IMR-90 (cell line): Measurements from ENCODE around the gene ADCY9. TPM values are rescaled to one million over a fixed set of nuclear protein-coding genes. Genes with fewer than 3 reads are reported as not detected.

Experiments used
- ATAC-seq: fragments of 200-7000 bp; cut with Tn5 transposase; 2 replicates; pipeline ENCODE4 v1.9.1; 2020; ENCODE audit warnings: low read depth, mild to moderate bottlenecking, moderate library complexity
- BruUV-seq: library from RNA; stranded (reverse); fragments of 400-500 nt; replicated peaks from 2 replicates; lab custom pipeline; 2021; lab: Mats Ljungman, UMichigan
- CTCF ChIA-PET: fragments of 300-600 bp; formaldehyde crosslinking; extraction: SDS; loops from one replicate; lab custom pipeline; 2021; ENCODE audit warnings: antibody characterized with exemption; lab: Yijun Ruan, JAX
- POLR2A ChIA-PET: fragments of 300-600 bp; sonication (Branson Sonifier 250); formaldehyde crosslinking; loops from one replicate; lab custom pipeline; 2022; ENCODE audit warnings: antibody characterized with exemption; ENCODE audit not compliant: unreplicated experiment; lab: Charles Lee
- DNase-seq: peaks from one replicate; pipeline ENCODE4 v3.0.0; 2013
- H2AFZ ChIP-seq: replicated peaks from 2 replicates; pipeline ENCODE3; 2013; ENCODE audit warnings: low read length, mild to moderate bottlenecking; ENCODE audit not compliant: poor library complexity
- H2AK5ac ChIP-seq: 2 replicates; pipeline ENCODE4 v1.6.1; 2013; ENCODE audit warnings: low read depth, low read length, inconsistent platforms
- H2AK9ac ChIP-seq: replicated peaks from 2 replicates; pipeline ENCODE3; 2013; ENCODE audit warnings: mild to moderate bottlenecking, low read depth, low read length, moderate library complexity; ENCODE audit not compliant: poor library complexity
- H2BK120ac ChIP-seq: 2 replicates; pipeline ENCODE4 v1.6.1; 2013; ENCODE audit warnings: low read depth, low read length, inconsistent platforms
- H2BK15ac ChIP-seq: 3 replicates; pipeline ENCODE4 v1.6.1; 2013; ENCODE audit warnings: low read depth, low read length, inconsistent platforms
- H2BK20ac ChIP-seq: 2 replicates; pipeline ENCODE4 v1.6.1; 2013; ENCODE audit warnings: low read depth, mild to moderate bottlenecking, inconsistent platforms, low read length, moderate library complexity
- H2BK5ac ChIP-seq: 2 replicates; pipeline ENCODE4 v1.6.1; 2013; ENCODE audit warnings: mild to moderate bottlenecking, low read depth, low read length, inconsistent platforms; ENCODE audit not compliant: poor library complexity, severe bottlenecking
- H3K14ac ChIP-seq: replicated peaks from 2 replicates; pipeline ENCODE4 v1.6.1; 2013; ENCODE audit warnings: low read depth, low read length, inconsistent platforms
- H3K18ac ChIP-seq: 2 replicates; pipeline ENCODE4 v1.6.1; 2013; ENCODE audit warnings: low read depth, low read length, control low read depth
- H3K23ac ChIP-seq: 2 replicates; pipeline ENCODE4 v1.6.1; 2013; ENCODE audit warnings: low read depth, low read length, inconsistent platforms
- H3K27ac ChIP-seq: 2 replicates; pipeline ENCODE4 v1.5.1; 2013; ENCODE audit warnings: mild to moderate bottlenecking, control low read depth, low read length; ENCODE audit not compliant: insufficient read depth
- H3K27me3 ChIP-seq: 2 replicates; pipeline ENCODE4 v1.6.1; 2013; ENCODE audit warnings: low read length; ENCODE audit not compliant: control insufficient read depth, insufficient read depth
- H3K36me3 ChIP-seq: 2 replicates; pipeline ENCODE4 v1.6.1; 2013; ENCODE audit warnings: low read length, mixed read lengths; ENCODE audit not compliant: control insufficient read depth, insufficient read depth
- H3K4ac ChIP-seq: 2 replicates; pipeline ENCODE4 v1.6.1; 2013; ENCODE audit warnings: low read depth, low read length, inconsistent platforms
- H3K4me1 ChIP-seq: 2 replicates; pipeline ENCODE4 v1.6.1; 2013; ENCODE audit warnings: low read length, mixed read lengths; ENCODE audit not compliant: control insufficient read depth, insufficient read depth
- H3K4me2 ChIP-seq: 2 replicates; pipeline ENCODE4 v1.6.1; 2013; ENCODE audit warnings: low read depth, mild to moderate bottlenecking, control low read depth, low read length, moderate library complexity
- H3K4me3 ChIP-seq: 2 replicates; pipeline ENCODE4 v1.5.1; 2013; ENCODE audit warnings: low read depth, mild to moderate bottlenecking, control low read depth, low read length, moderate library complexity; ENCODE audit not compliant: insufficient read depth
- H3K56ac ChIP-seq: 2 replicates; pipeline ENCODE4 v1.6.1; 2013; ENCODE audit warnings: low read length, inconsistent platforms; ENCODE audit not compliant: insufficient read depth; ENCODE audit errors: extremely low read depth
- H3K79me1 ChIP-seq, 2 experiments: 2 replicates each; pipeline ENCODE4 v1.6.1; 2013; ENCODE audit warnings: low read length in 2 of 2, inconsistent platforms in 1 of 2, low read depth in 1 of 2
- H3K9ac ChIP-seq: 2 replicates; pipeline ENCODE4 v1.6.1; 2013; ENCODE audit warnings: low read depth, low read length, control low read depth
- H3K9me1 ChIP-seq: 2 replicates; pipeline ENCODE4 v1.6.1; 2013; ENCODE audit warnings: low read length, inconsistent platforms; ENCODE audit not compliant: insufficient read depth
- H3K9me3 ChIP-seq: 2 replicates; pipeline ENCODE4 v1.6.1; 2013; ENCODE audit warnings: low read length; ENCODE audit not compliant: control insufficient read depth, insufficient read depth
- H4K20me1 ChIP-seq: 2 replicates; pipeline ENCODE4 v1.6.1; 2013; ENCODE audit warnings: low read length, inconsistent platforms; ENCODE audit not compliant: insufficient read depth
- H4K5ac ChIP-seq: 2 replicates; pipeline ENCODE4 v1.6.1; 2013; ENCODE audit warnings: mild to moderate bottlenecking, low read depth, low read length, control low read depth
- H4K8ac ChIP-seq, 2 experiments: 2 replicates each; pipeline ENCODE4 v1.6.1; 2013; ENCODE audit warnings: low read depth in 2 of 2, low read length in 2 of 2, control low read depth in 1 of 2, inconsistent platforms in 1 of 2
- H4K91ac ChIP-seq: 2 replicates; pipeline ENCODE4 v1.6.1; 2013; ENCODE audit warnings: low read depth, low read length, inconsistent platforms; ENCODE audit not compliant: insufficient read depth
- BHLHE40 ChIP-seq: fragments of 150-350 bp; IDR thresholded peaks from 2 replicates; pipeline ENCODE4 v1.6.1; 2016; ENCODE audit warnings: mild to moderate bottlenecking, low read depth, low read length
- CEBPB ChIP-seq: IDR thresholded peaks from 2 replicates; pipeline ENCODE4 v1.6.1; 2012; ENCODE audit warnings: low read depth, low read length, improper control_type of control experiment
- ELK1 ChIP-seq: fragments of 150-350 bp; IDR thresholded peaks from 2 replicates; pipeline ENCODE4 v1.6.1; 2016; ENCODE audit warnings: low read depth, mild to moderate bottlenecking, low read length, moderate library complexity, borderline replicate concordance
- FOS ChIP-seq: fragments of 150-350 bp; IDR thresholded peaks from 2 replicates; pipeline ENCODE4 v1.6.1; 2016; ENCODE audit warnings: low read depth, low read length
- MAFK ChIP-seq: IDR thresholded peaks from 2 replicates; pipeline ENCODE4 v1.6.1; 2012; ENCODE audit warnings: low read depth, low read length, improper control_type of control experiment
- MAZ ChIP-seq: IDR thresholded peaks from 2 replicates; pipeline ENCODE4 v1.6.1; 2012; ENCODE audit warnings: low read depth, mild to moderate bottlenecking, low read length, improper control_type of control experiment, moderate library complexity, borderline replicate concordance
- MXI1 ChIP-seq: IDR thresholded peaks from 2 replicates; pipeline ENCODE4 v1.6.1; 2012; ENCODE audit warnings: low read depth, mild to moderate bottlenecking, low read length, moderate library complexity, borderline replicate concordance
- POLR2A ChIP-seq: IDR thresholded peaks from 2 replicates; pipeline ENCODE4 v1.6.1; 2012; ENCODE audit warnings: mild to moderate bottlenecking, low read depth, low read length
- RAD21 ChIP-seq: IDR thresholded peaks from 2 replicates; pipeline ENCODE4 v1.6.1; 2012; ENCODE audit warnings: low read length, improper control_type of control experiment
- RCOR1 ChIP-seq: IDR thresholded peaks from 2 replicates; pipeline ENCODE4 v1.6.1; 2012; ENCODE audit warnings: mild to moderate bottlenecking, low read length, improper control_type of control experiment; ENCODE audit not compliant: insufficient replicate concordance
- SMC3 ChIP-seq: fragments of 150-350 bp; IDR thresholded peaks from 2 replicates; pipeline ENCODE4 v1.6.1; 2016; ENCODE audit warnings: low read depth, mild to moderate bottlenecking, antibody characterized with exemption, low read length, moderate library complexity
- WGBS, 2 experiments: methylation state at CpG; one replicate each; pipeline versions ENCODE4 v1.1.5 to v1.1.7; 2013; ENCODE audit warnings: missing lambda C conversion rate in 2 of 2; ENCODE audit not compliant: insufficient read length in 1 of 2; ENCODE audit errors: extremely low coverage in 2 of 2; 5-methylcytosine and 5-hydroxymethylcytosine counted together
- dilution Hi-C: fragments of 300-500 bp; cut with HindIII; formaldehyde crosslinking; loops from one replicate; pipeline ENCODE4 v1.14.3; 2018; ENCODE audit warnings: low sequenced_read_pairs; ENCODE audit not compliant: unreplicated experiment
- in situ Hi-C: fragments of 300-500 bp; cut with MboI; formaldehyde crosslinking; loops from 3 replicates; pipeline ENCODE4 v1.14.3; 2019; ENCODE audit warnings: low sequenced_read_pairs, inconsistent platforms, mixed read lengths
- intact Hi-C: fragments of 100-400 bp; cut with micrococcal nuclease; formaldehyde crosslinking; loops from 2 replicates; pipeline ENCODE4 v1.10.0; 2022
- polyA plus RNA-seq, 3 experiments: library from polyadenylated mRNA; depleted of rRNA; stranded (reverse); fragments of >200 nt; gene quantifications; 2 replicates each; pipeline ENCODE4 v1.2.3, GENCODE V29; 2012; ENCODE audit warnings: low replicate concordance in 1 of 3
- total RNA-seq: library from RNA; depleted of rRNA; stranded (reverse); fragments of >200 nt; gene quantifications from 2 replicates; pipeline ENCODE4 v1.2.3, GENCODE V29; 2012
- TF ChIP-seq, protein P1 (sequence below): fragments of 150-350 bp; IDR thresholded peaks from 2 replicates; pipeline ENCODE4 v1.6.1; 2017; ENCODE audit warnings: mild to moderate bottlenecking, antibody characterized with exemption, low read length, low read depth

The ADCY9 gene
- total and polyA plus RNA-seq, 2 of the 4 experiments (the other 2 are of a cell fraction): 5.4 to 12.5 TPM

DNA sequence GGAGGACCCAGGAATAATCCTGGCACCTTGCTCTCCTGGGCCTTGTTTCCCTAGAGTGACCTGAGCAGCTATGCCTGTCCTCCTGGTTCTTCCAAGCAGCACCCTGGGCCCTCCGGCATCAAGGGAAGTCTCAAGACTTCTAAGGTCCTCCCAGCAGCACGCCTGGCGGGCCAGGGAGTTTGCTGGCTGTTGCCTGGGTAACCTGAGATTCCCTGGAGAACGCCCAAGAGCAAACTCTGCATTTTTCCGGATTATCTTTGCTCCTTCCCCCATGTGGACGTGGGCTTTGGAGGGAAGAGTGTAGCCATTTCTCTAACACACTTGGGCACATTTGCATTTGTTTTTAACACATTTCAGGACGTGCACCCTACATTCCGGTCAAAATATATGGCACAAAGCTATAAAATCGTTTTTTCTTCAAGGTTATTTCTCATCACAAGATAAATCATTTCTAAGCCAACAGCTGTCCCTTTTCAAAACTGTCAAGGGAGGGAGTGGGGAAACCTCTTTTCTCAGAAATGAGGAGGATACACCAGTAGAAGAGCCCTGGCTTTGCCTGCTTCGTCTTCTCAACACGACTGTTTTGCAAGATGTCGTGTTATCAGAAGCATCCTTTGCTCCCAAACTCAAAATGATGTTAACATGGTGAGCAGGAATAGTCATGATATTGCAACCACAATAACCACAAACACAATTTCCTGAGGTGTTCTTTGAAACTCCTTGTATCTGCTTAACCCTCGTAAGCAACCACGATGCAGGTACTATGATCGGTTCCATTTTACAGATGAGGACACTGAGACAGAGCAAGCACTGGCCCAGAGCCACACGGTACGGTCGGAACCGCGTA is 116.5 kb downstream of the ADCY9 start:
- ATAC-seq: peak; percentile 91
- TF ChIP-seq BHLHE40: no peak
- TF ChIP-seq MAZ: 0 out of 2 replicates have a peak, but pooled peaks have one; percentile 8
- no peak for TF ChIP-seq RCOR1
- peak; percentile 82 for TF ChIP-seq MXI1
- no peak for TF ChIP-seq SMC3
- TF ChIP-seq FOS: no peak
- TF ChIP-seq RAD21: 0 out of 2 replicates have a peak, but pooled peaks have one; percentile 15
- TF ChIP-seq, protein P1, sequence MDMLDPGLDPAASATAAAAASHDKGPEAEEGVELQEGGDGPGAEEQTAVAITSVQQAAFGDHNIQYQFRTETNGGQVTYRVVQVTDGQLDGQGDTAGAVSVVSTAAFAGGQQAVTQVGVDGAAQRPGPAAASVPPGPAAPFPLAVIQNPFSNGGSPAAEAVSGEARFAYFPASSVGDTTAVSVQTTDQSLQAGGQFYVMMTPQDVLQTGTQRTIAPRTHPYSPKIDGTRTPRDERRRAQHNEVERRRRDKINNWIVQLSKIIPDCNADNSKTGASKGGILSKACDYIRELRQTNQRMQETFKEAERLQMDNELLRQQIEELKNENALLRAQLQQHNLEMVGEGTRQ: no peak
- TF ChIP-seq MAFK: no peak
- no peak for TF ChIP-seq POLR2A
- no peak for TF ChIP-seq ELK1
- TF ChIP-seq CEBPB: 0 out of 2 replicates have a peak, but pooled peaks have one; percentile 20

More for the DNA sequence above, 116.5 kb downstream of the ADCY9 start:
- H2BK120ac ChIP-seq: peak overlapping the region; percentile 80
- no peaks in the 10 kb centered on the region for H3K9me3 ChIP-seq
- H3K9ac ChIP-seq: peak overlapping the region; percentile 26
- intact Hi-C loops: loop anchor here (5.0 kb wide), 3 partner anchors 53 to 253 kb away; partner anchors contain the start of gene ADCY9
- H3K18ac ChIP-seq: peak overlapping the region; percentile 76
- no peaks in the 10 kb centered on the region for H3K27me3 ChIP-seq
- DNase-seq: peak; percentile 81
- 95% methylated on average over 8 of the region's 20 CpGs; no CpG with 5 or more reads in 1 of the 2 experiments for whole genome bisulfite sequencing, 2 experiments
- peaks cover 19% of the 10 kb centered on the region for H3K4me1 ChIP-seq
- CTCF ChIA-PET: interaction anchor here (0.5 kb wide), 1 partner anchor 59 kb away, joined by 6 read pairs; no protein-coding TSS in a partner anchor
- no peak overlapping the region for H3K4me3 ChIP-seq
- H3K4me2 ChIP-seq: peak overlapping the region; percentile 51
- H3K27ac ChIP-seq: peak overlapping the region; percentile 90; the same call in 1 of the 2 replicates
- dilution Hi-C loops: no loop called here
- H2AK9ac ChIP-seq: peak overlapping the region; percentile 62
- BruUV-seq: no TSS peak
- H4K20me1 ChIP-seq: peaks cover 8% of the 10 kb centered on the region
- H4K91ac ChIP-seq: peak overlapping the region; percentile 65
- POLR2A ChIA-PET: no interaction called here
- peak overlapping the region; percentile 51 for H2AK5ac ChIP-seq
- H3K14ac ChIP-seq: peak overlapping the region; percentile 72
- H3K36me3 ChIP-seq: 0 out of 2 replicates have a peak, but pooled peaks cover 2% of the 10 kb centered on the region
- H4K8ac ChIP-seq: peak overlapping the region in 1 of 2 experiments; percentile 33; a peak in 2 of 4 replicates
- H2BK20ac ChIP-seq: peak overlapping the region; percentile 48
- H2BK15ac ChIP-seq: peak overlapping the region; percentile 17; the same call in 1 of the 3 replicates
- peak overlapping the region; percentile 29 for H3K4ac ChIP-seq
- H4K5ac ChIP-seq: peak overlapping the region; percentile 80
- H3K9me1 ChIP-seq: peaks cover 22% of the 10 kb centered on the region
- peak overlapping the region; percentile 30; the same call in 1 of the 2 replicates for H3K56ac ChIP-seq
- in situ Hi-C loops: no loop called here
- H2AFZ ChIP-seq: peak overlapping the region; percentile 72
- peaks cover 10 to 73% of the 10 kb centered on the region in 2 experiments; a peak in 2 of 4 replicates for H3K79me1 ChIP-seq
- H3K23ac ChIP-seq: peak overlapping the region; percentile 86
- peak overlapping the region; percentile 76 for H2BK5ac ChIP-seq
